Epidermal melanocyte (primary cell): ENCODE measurements around the gene PITX1.
"Not testable (repeated sequence)": the region's sequence is repeated elsewhere in the genome, so short reads cannot be mapped to it uniquely, and the experiment has no call there.

ENCODE experiments used
- DNase-seq: peaks from one replicate; pipeline ENCODE4 v3.0.0; 2011; ENCODE audit warnings: low spot score; ENCODE audit not compliant: insufficient read length

PITX1 gene

GRCh38 chr5:135033901-135034235 lies at the start of gene PITX1:
Gene PITX1, minus strand, starts transcription at chr5:135034228. Its CDS starts 347 bp downstream, at chr5:135033881.
- DNase-seq: no peak

GRCh38 chr5:135083334-135083733 lies 49.3 kb upstream of the PITX1 start:
- not testable (repeated sequence) for DNase-seq

GRCh38 chr5:135081240-135081639 lies 47.2 kb upstream of the PITX1 start:
- no peak for DNase-seq

- no peak for DNase-seq
Observed at GRCh38 chr5:135079760-135080159, 45.7 kb upstream of the PITX1 start.

- no peak for DNase-seq
Observed at GRCh38 chr5:135079099-135079681, 45.2 kb upstream of the PITX1 start.

GRCh38 chr5:135076801-135077200 lies 42.8 kb upstream of the PITX1 start:
- no peak for DNase-seq

- no peak for DNase-seq
Observed at GRCh38 chr5:135076051-135076491, 42.0 kb upstream of the PITX1 start.

GRCh38 chr5:135075621-135076020 lies 41.6 kb upstream of the PITX1 start:
- DNase-seq: no peak

- DNase-seq: no peak
Observed at GRCh38 chr5:135073761-135074345, 39.8 kb upstream of the PITX1 start.

- no peak for DNase-seq
Observed at GRCh38 chr5:135072387-135073281, 38.6 kb upstream of the PITX1 start.

GRCh38 chr5:135071311-135071710 lies 37.3 kb upstream of the PITX1 start:
- no peak for DNase-seq

- no peak for DNase-seq
Observed at GRCh38 chr5:135069895-135070657, 36.0 kb upstream of the PITX1 start.

GRCh38 chr5:135069016-135069770 lies 35.2 kb upstream of the PITX1 start:
- no peak for DNase-seq

GRCh38 chr5:135067587-135067986 lies 33.6 kb upstream of the PITX1 start:
- DNase-seq: no peak

- no peak for DNase-seq
Observed at GRCh38 chr5:135066781-135067180, 32.8 kb upstream of the PITX1 start.

- DNase-seq: no peak
Observed at GRCh38 chr5:135065306-135066265, 31.6 kb upstream of the PITX1 start.

- no peak for DNase-seq
Observed at GRCh38 chr5:135064235-135064570, 30.2 kb upstream of the PITX1 start.

- DNase-seq: no peak
Observed at GRCh38 chr5:135063511-135064234, 29.6 kb upstream of the PITX1 start.

GRCh38 chr5:135063056-135063445 lies 29.0 kb upstream of the PITX1 start:
- no peak for DNase-seq
